Activated CD8-positive, alpha-beta memory T cell treated with anti-CD3 and anti-CD28 coated beads, Interleukin-2, amount 50 U/mL, for 24 hours (primary cell): Measurements from ENCODE around the gene LAMC2.
"Not testable (repeated sequence)": the region's sequence is repeated elsewhere in the genome, so short reads cannot be mapped to it uniquely, and the experiment has no call there.

Experiments
- DNase-seq: peaks from one replicate; pipeline ENCODE4 v3.0.0-alpha.2; 2020; ENCODE audit errors: extremely low read depth

The LAMC2 gene

DNA sequence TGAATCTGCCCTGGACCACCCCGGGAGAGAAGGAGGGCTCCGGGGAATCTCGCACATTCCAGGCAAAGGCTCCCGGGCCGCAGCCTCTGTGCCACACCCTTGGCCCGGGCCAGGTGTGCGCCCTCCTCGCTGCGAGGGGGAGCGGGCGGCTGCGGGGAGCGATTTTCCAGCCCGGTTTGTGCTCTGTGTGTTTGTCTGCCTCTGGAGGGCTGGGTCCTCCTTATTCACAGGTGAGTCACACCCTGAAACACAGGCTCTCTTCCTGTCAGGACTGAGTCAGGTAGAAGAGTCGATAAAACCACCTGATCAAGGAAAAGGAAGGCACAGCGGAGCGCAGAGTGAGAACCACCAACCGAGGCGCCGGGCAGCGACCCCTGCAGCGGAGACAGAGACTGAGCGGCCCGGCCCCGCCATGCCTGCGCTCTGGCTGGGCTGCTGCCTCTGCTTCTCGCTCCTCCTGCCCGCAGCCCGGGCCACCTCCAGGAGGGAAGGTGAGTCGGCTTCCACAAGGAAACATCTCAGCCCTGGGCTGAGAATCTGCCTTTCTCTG lies at the start of gene LAMC2:
Gene LAMC2 (plus strand): TSS at position 324 of the 550 bp plus-strand sequence. CDS start 89 bp downstream, at position 413.
- DNase-seq: no peak

DNA sequence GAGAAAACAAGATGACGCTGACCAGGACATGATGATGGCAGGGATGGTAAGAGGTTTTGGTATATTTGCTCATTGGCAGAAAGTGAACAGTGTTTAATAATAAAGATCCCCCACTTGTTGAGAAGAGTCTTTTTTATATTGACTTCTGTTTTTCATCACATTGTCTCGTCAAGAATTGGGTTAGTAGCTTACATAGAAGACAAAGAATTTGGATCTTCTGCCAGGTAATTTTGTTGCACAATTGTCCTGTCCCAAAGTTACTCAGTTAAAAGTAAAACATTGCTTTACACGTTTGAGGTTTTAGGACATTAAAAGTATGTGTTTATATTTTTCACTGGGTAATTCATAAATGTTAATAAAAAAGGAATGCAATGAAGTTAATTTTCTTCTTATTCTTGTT lies 48.3 kb upstream of the LAMC2 start:
- no peak for DNase-seq

DNA sequence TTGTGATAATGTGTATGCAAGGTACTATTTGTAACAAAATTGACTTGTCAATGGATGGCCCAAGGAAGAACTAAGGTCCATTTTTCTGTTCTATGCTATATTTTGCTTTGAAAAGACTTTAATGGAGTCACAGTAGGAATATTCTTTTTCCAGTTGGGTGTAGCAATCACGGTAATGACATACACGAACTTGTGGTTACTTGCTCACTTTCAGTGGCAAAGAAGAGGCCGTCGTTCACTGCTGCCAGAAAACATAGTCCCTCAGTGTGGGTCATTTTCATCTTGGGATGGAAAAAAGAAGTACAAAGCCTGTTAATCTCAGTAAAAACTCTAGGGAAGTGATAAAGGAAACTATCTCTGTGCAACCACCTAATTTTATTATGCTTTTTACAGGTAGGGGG lies 47.8 kb upstream of the LAMC2 start:
- DNase-seq: no peak

DNA sequence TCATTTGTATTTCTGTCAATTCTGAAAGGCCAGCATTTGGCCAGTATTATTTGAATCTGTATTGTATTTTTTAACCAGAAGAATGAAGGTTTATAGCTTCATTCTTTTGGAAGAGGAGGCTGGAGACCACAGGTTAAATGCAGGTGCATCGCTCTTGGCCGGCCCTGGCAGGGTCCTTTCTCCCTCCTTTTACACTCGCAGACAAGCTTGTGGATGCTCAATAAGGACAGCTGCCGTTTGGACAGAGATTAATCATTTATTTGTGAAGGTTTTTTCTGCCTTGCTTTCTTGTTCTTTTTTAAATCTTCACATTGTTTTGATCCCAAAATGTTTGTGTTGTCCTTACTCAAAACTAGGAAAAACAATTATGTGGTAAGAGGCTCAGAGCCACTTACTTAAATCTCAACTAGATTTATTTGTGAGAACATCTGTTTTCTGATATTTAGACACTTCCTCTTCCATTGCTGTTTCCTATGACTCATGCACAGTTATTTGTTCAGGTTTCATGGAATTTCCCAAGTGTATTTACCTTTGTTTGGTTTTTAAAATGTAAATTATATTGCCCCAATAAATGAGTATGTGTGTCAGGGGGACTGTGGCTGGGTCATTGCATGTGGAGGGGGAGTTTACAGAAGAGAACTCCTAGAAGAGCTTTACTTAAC lies 46.7 kb upstream of the LAMC2 start:
- no peak for DNase-seq

- DNase-seq: no peak
Observed at GRCh38 chr1:183140633-183141032, 45.4 kb upstream of the LAMC2 start.

- DNase-seq: no peak
Observed at GRCh38 chr1:183142171-183142570, 43.9 kb upstream of the LAMC2 start.

GRCh38 chr1:183143576-183144315 lies 42.3 kb upstream of the LAMC2 start:
- no peak for DNase-seq

DNA sequence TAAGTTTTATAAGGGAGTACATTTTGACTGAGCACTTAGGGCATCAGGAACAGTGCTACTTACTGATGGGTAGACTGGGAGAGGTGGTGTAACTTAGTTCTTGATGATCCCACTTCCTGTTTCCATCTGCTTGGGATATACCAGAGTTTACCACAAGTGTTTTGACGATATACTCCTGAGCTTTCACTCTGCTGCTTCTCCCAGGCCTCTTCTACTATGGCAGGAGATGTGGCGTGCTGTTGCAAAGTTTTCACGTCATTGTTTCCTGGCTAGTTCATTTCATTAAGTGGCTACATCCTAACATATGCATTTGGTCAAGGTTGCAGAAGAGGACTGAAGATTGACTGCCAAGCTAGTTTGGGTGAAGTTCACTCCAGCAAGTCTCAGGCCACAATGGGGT lies 41.3 kb upstream of the LAMC2 start:
- no peak for DNase-seq

DNA sequence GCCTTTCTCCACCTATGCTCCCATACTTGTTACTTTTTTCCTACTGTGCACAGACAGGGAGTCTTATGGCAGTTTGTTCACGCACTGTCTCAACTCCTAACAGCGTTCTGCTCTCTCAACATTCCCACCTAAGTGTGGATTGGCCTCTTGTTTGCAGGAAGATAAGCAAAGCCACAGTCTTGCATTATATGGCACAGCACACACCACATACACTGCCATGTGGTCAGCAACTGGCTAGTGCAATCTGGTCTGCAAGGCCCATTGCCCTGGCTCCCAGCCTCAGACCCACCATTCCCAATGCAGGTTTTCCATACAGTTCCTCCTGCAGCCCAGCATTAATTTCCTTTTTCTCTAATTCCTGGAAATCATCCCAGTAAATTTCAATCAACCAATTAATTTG lies 38.3 kb upstream of the LAMC2 start:
- no peak for DNase-seq

- DNase-seq: no peak
Observed at GRCh38 chr1:183148599-183148998, 37.5 kb upstream of the LAMC2 start.

- no peak for DNase-seq
Observed at GRCh38 chr1:183149273-183149672, 36.8 kb upstream of the LAMC2 start.

DNA sequence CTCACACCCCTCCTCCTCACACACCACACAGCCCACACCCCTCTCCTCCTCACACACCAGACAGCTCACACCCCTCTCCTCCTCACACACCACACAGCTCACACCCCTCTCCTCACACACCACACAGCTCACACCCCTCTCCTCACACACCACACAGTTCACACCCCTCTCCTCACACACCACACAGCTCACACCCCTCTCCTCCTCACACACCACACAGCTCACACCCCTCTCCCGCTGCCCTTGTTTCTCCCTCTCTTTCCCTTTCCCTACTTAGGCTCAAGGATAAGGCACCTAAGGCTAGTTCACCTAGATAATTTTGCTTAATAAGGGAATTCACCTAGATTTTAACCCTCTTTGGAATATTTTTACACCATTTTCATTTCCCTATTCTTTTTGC lies 36.0 kb upstream of the LAMC2 start:
- DNase-seq: not testable (repeated sequence)

DNA sequence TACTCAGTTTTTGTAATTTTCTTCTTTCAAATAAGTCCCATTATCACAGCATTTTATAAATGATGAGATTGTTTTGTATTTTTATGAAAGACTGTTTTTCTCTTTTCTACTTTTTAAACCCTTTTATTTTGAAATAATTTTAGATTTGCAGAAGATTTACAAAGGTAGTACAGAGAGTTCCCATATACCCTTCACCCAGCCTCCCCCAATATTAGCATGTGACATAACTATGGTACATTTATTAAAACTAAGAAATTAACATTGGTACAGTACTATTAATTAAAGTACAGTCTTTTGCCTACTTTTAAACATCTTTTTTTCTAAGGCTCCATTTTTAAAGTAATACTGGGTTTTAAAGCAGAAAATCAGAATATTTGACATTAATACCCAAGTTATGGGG lies 35.6 kb upstream of the LAMC2 start:
- DNase-seq: no peak

DNA sequence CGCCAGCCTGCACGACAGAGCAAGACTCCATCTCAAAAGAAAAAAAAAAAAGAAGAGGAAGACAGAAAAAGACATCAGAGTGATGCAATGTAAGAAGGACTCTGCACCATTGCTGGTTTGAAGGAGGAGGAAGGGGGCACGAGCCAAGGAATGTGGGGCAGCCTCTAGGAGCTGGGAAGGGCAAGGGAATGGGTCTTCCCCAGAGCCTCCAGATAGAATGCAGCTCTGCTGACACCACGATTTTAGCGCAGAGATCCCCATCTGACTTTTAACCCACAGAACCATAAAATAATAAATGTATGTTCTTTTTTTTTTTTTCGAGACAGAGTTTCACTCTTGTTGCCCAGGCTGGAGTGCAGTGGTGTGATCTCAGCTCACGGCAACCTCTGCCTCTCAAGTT lies 33.9 kb upstream of the LAMC2 start:
- no peak for DNase-seq

GRCh38 chr1:183155939-183156338 lies 30.1 kb upstream of the LAMC2 start:
- DNase-seq: no peak

DNA sequence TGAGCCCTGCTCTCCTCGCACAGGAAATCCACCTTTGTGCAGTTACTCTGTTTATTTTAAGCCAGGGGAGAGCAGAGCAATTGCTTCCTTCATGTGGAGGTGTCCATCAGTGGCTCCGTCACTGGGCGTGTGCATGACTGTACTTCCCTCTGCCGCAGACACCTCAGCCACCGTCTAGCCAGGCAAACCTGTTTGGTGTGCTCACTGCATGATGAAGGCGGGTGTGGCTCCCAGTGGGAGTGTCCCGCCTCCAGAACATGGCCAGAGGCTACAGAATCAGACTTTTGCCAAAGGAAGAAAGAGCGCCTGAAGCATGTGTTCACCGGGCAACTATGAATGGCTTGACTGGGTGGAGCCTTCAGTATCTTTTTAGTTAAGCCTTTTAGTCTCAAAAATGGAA lies 26.1 kb upstream of the LAMC2 start:
- DNase-seq: no peak

DNA sequence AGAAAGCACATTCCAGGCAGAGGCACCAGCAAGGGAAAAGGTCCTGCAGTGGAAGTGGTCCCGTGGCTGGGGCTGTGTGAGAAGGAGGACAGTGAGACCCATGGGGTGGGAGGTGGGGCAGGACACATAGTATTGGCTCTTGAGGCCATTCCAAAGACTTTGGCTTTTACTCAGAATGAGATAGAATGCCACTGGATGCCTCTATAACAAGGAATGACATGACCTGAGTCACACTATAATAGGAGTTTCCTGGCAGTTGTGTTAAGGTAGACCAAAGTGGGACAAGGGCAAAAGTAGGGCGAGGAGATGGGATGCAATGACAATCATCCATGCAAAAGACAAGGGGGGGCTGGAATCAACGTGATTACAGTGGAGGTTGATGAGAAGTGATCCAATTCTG lies 24.7 kb upstream of the LAMC2 start:
- DNase-seq: no peak

- no peak for DNase-seq
Observed at GRCh38 chr1:183163316-183163715, 22.7 kb upstream of the LAMC2 start.

- no peak for DNase-seq
Observed at GRCh38 chr1:183164340-183164739, 21.7 kb upstream of the LAMC2 start.

DNA sequence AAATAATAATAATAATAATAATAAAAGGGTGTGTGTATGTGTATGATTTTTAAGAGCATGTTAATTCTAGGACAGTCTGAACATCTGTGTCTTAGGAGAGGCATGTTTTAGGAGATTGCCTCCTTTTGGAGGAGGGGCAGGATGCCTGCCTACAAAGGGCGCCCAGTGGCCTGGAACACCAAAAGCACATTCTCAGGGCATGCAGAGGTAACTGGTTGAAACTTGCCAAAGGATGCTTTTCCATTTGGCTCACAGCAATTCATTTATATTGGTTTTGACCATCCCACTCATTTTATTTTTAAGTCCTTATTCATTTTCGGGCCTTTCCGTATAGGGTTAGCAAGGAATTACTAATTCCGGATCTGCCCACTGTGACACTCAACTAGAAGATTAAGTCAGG lies 21.1 kb upstream of the LAMC2 start:
- no peak for DNase-seq

DNA sequence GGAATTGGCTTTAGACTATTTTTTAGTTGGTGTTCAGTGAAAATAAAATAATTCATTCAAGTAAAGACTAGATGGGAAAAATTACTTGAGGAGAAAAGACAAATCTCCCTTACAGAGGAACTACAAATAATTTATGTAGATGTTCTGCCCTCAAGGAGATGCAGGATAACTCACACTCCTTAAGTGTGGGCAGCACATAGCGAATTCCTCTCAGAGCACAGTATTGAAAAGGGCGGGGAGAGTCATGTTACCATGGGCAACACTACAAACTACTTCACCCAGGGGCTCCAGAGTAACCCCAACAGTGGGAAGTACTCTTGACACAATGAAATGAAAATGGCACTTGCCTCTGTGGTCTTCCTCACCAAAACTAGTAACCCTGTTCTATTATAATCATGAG lies 20.6 kb upstream of the LAMC2 start:
- DNase-seq: no peak

DNA sequence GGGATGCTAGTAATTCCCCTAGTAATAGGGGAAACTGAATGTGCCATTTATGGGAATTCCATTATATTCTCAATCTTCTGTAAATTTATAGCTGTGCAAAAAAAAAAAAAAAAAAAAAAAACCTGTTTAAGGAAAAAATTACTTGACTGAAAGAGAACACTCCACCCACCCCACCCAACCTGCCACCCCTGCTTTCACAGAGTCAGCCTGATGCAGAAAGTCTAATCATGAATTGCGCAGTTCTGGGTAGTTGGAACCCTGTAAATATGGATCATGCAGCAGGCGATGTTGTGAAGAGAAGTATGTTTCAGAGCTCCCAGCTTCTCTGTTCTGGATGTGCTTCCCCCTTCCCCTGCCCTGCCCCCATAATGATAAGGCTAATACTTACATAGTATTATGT lies 19.6 kb upstream of the LAMC2 start:
- DNase-seq: no peak

DNA sequence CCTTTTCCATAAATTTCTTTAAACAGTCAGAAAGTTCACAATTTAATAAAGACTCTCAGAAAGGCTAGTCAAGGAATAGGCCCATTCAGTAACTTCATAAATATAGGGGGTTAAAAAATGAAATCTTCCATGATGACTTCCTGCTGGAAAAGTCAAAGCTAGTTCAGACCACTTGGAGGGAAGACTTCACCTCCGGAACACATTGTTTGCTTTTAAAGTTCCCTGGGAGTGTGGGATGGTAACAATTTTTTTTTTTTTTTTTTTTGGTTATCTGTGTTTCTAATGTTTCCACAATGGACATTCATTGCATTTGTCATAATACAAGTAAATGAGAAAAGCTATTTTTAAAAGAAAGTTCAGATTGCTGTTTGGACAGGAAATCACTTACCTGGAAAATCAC lies 18.4 kb upstream of the LAMC2 start:
- DNase-seq: no peak
